Nephron (organoid): Measurements from ENCODE around the gene ANP32A.
A peak's percentile ranks its signal among the peaks of the same experiment; 100 is the strongest.

Experiments used
- H3K27ac Mint-ChIP-seq, 3 experiments: 2 replicates each; pipeline ENCODE4 v1.8.0; 2020; ENCODE audit warnings: mixed read lengths in 3 of 3, mild to moderate bottlenecking in 2 of 3, moderate library complexity in 1 of 3
- H3K27me3 Mint-ChIP-seq: 2 replicates; pipeline ENCODE4 v1.8.0; 2021; ENCODE audit warnings: low read depth, mild to moderate bottlenecking, moderate library complexity, mixed read lengths
- H3K36me3 Mint-ChIP-seq: 2 replicates; pipeline ENCODE4 v1.8.0; 2020; ENCODE audit warnings: low read depth, mixed read lengths
- H3K4me1 Mint-ChIP-seq: 2 replicates; pipeline ENCODE4 v1.8.0; 2020; ENCODE audit warnings: mixed read lengths
- H3K4me3 Mint-ChIP-seq, 3 experiments: 2 replicates each; pipeline ENCODE4 v1.8.0; 2020; ENCODE audit warnings: mild to moderate bottlenecking in 3 of 3, mixed read lengths in 3 of 3, moderate library complexity in 2 of 3
- H3K9me3 Mint-ChIP-seq: 2 replicates; pipeline ENCODE4 v1.8.0; 2020; ENCODE audit warnings: mixed read lengths
- CTCF ChIP-seq, 3 experiments: fragments of 200-600 bp; sonication (generic); IDR thresholded peaks; one replicate each; pipeline ENCODE4 v1.5.0; 2021; ENCODE audit warnings: antibody characterized with exemption in 3 of 3; ENCODE audit not compliant: unreplicated experiment in 3 of 3

Gene ANP32A

GRCh38 chr15:68734881-68735280 is 85.8 kb downstream of the ANP32A start:
- Mint-ChIP-seq H3K36me3 (no peaks in the 10 kb centered on the region), H3K9me3 (no peaks in the 10 kb centered on the region), H3K27ac (no peak overlapping the region), H3K27me3 (no peaks in the 10 kb centered on the region), H3K4me3 (no peak overlapping the region), H3K4me1 (peaks cover 14% of the 10 kb centered on the region)
- no peak for TF ChIP-seq CTCF (IDR thresholded peaks at IDR 0.05; ENCODE audit: unreplicated experiment in 3 of 3)

- no peaks in the 10 kb centered on the region for H3K36me3 Mint-ChIP-seq
- H3K4me3 Mint-ChIP-seq: no peak overlapping the region
- no peaks in the 10 kb centered on the region for H3K27me3 Mint-ChIP-seq
- H3K27ac Mint-ChIP-seq: no peak overlapping the region
- H3K4me1 Mint-ChIP-seq: peaks cover 15% of the 10 kb centered on the region
- TF ChIP-seq CTCF (IDR thresholded peaks at IDR 0.05; ENCODE audit: unreplicated experiment in 3 of 3): no peak
- H3K9me3 Mint-ChIP-seq: no peaks in the 10 kb centered on the region
Measured at GRCh38 chr15:68734352-68734751, 86.3 kb downstream of the ANP32A start.

- Mint-ChIP-seq H3K9me3 (no peaks in the 10 kb centered on the region), H3K4me1 (peaks cover 15% of the 10 kb centered on the region), H3K27ac (no peak overlapping the region), H3K36me3 (no peaks in the 10 kb centered on the region), H3K4me3 (no peak overlapping the region), H3K27me3 (no peaks in the 10 kb centered on the region)
- no peak for TF ChIP-seq CTCF (IDR thresholded peaks at IDR 0.05; ENCODE audit: unreplicated experiment in 3 of 3)
Measured at GRCh38 chr15:68733666-68734065, 87.0 kb downstream of the ANP32A start.

GRCh38 chr15:68732451-68732850 is 88.2 kb downstream of the ANP32A start:
- no peak overlapping the region for H3K27ac Mint-ChIP-seq
- no peaks in the 10 kb centered on the region for H3K36me3 Mint-ChIP-seq
- no peak for TF ChIP-seq CTCF (IDR thresholded peaks at IDR 0.05; ENCODE audit: unreplicated experiment in 3 of 3)
- H3K9me3 Mint-ChIP-seq: no peaks in the 10 kb centered on the region
- H3K4me1 Mint-ChIP-seq: peaks cover 15% of the 10 kb centered on the region
- no peak overlapping the region for H3K4me3 Mint-ChIP-seq
- H3K27me3 Mint-ChIP-seq: no peaks in the 10 kb centered on the region

GRCh38 chr15:68730976-68731897 is 89.5 kb downstream of the ANP32A start:
- no peak for TF ChIP-seq CTCF (IDR thresholded peaks at IDR 0.05; ENCODE audit: unreplicated experiment in 3 of 3)
- H3K27ac Mint-ChIP-seq: peak overlapping the region in 2 of 3 experiments; percentile 59 to 74
- H3K36me3 Mint-ChIP-seq: no peaks in the 10 kb centered on the region
- peaks cover 15% of the 10 kb centered on the region for H3K4me1 Mint-ChIP-seq
- H3K27me3 Mint-ChIP-seq: no peaks in the 10 kb centered on the region
- no peak overlapping the region for H3K4me3 Mint-ChIP-seq
- no peaks in the 10 kb centered on the region for H3K9me3 Mint-ChIP-seq

GRCh38 chr15:68730471-68730919 is 90.2 kb downstream of the ANP32A start:
- H3K4me3 Mint-ChIP-seq: no peak overlapping the region
- TF ChIP-seq CTCF (IDR thresholded peaks at IDR 0.05; ENCODE audit: unreplicated experiment in 3 of 3): peak; percentile 47 to 53 (median 47)
- no peaks in the 10 kb centered on the region for H3K36me3 Mint-ChIP-seq
- H3K9me3 Mint-ChIP-seq: no peaks in the 10 kb centered on the region
- no peaks in the 10 kb centered on the region for H3K27me3 Mint-ChIP-seq
- peaks cover 15% of the 10 kb centered on the region for H3K4me1 Mint-ChIP-seq
- H3K27ac Mint-ChIP-seq: peak overlapping the region; percentile 17 to 74 (median 59)
